GM23338 (cell line): Measurements from ENCODE around the gene PSMD2. TPM values are rescaled to one million over a fixed set of nuclear protein-coding genes. Genes with fewer than 3 reads are reported as not detected.

Experiments used
- ATAC-seq: fragments of 200-7000 bp; cut with Tn5 transposase; 3 replicates; pipeline ENCODE4 v1.9.1; 2020
- DNase-seq: peaks from one replicate; pipeline ENCODE4 v3.0.0-alpha.2; 2015; ENCODE audit warnings: low spot score
- H2AFZ ChIP-seq: fragments of 200-600 bp; sonication (generic); 2 replicates; pipeline ENCODE4 v1.8.0; 2016; ENCODE audit warnings: antibody characterized with exemption, mild to moderate bottlenecking, moderate library complexity
- H3F3A ChIP-seq: fragments of 200-600 bp; sonication (generic); replicated peaks from 2 replicates; pipeline ENCODE4 v1.8.0; 2017; ENCODE audit warnings: antibody characterized with exemption, mixed run types, low read depth
- H3K27ac ChIP-seq: fragments of 200-600 bp; sonication (generic); 2 replicates; pipeline ENCODE4 v1.6.1; 2016; ENCODE audit warnings: low read depth
- H3K27me3 ChIP-seq: fragments of 200-600 bp; sonication (generic); 2 replicates; pipeline ENCODE4 v1.8.0; 2016; ENCODE audit warnings: mild to moderate bottlenecking, mixed run types, moderate library complexity; ENCODE audit not compliant: insufficient read depth
- H3K36me3 ChIP-seq: fragments of 200-600 bp; sonication (generic); 2 replicates; pipeline ENCODE4 v1.8.0; 2016; ENCODE audit warnings: mild to moderate bottlenecking; ENCODE audit not compliant: insufficient read depth
- H3K4me1 ChIP-seq: fragments of 200-600 bp; sonication (generic); 2 replicates; pipeline ENCODE4 v1.8.0; 2016; ENCODE audit warnings: mild to moderate bottlenecking, moderate library complexity; ENCODE audit not compliant: insufficient read depth
- H3K4me2 ChIP-seq: fragments of 200-600 bp; sonication (generic); 2 replicates; pipeline ENCODE4 v1.7.1; 2017; ENCODE audit warnings: mixed run types
- H3K4me3 ChIP-seq: fragments of 200-600 bp; sonication (generic); 2 replicates; pipeline ENCODE4 v1.6.1; 2016; ENCODE audit warnings: mixed run types
- H3K79me2 ChIP-seq: fragments of 200-600 bp; sonication (generic); replicated peaks from 2 replicates; pipeline ENCODE4 v1.8.0; 2017; ENCODE audit warnings: mild to moderate bottlenecking; ENCODE audit not compliant: insufficient read depth
- H3K9me2 ChIP-seq: fragments of 200-600 bp; sonication (generic); 2 replicates; pipeline ENCODE4 v1.8.0; 2017; ENCODE audit not compliant: insufficient read depth
- H4K20me1 ChIP-seq: fragments of 200-600 bp; sonication (generic); replicated peaks from 2 replicates; pipeline ENCODE4 v1.8.0; 2017; ENCODE audit warnings: mild to moderate bottlenecking; ENCODE audit not compliant: insufficient read depth
- H3K27ac Mint-ChIP-seq: 2 replicates; pipeline ENCODE4 v1.8.0; 2020; ENCODE audit warnings: inconsistent platforms, mild to moderate bottlenecking, moderate library complexity, mixed read lengths
- H3K27me3 Mint-ChIP-seq: 3 replicates; pipeline ENCODE4 v1.8.0; 2022; ENCODE audit warnings: low read depth, mild to moderate bottlenecking, moderate library complexity, mixed read lengths, inconsistent platforms; ENCODE audit not compliant: insufficient read depth, poor library complexity
- H3K36me3 Mint-ChIP-seq: 3 replicates; pipeline ENCODE4 v1.8.0; 2021; ENCODE audit warnings: low read depth, mild to moderate bottlenecking, inconsistent platforms, moderate library complexity, mixed read lengths
- H3K4me1 Mint-ChIP-seq: 3 replicates; pipeline ENCODE4 v1.8.0; 2020; ENCODE audit warnings: mild to moderate bottlenecking, inconsistent platforms, mixed read lengths
- H3K4me3 Mint-ChIP-seq: 3 replicates; pipeline ENCODE4 v1.8.0; 2021; ENCODE audit warnings: moderate library complexity, mild to moderate bottlenecking, inconsistent platforms, mixed read lengths
- H3K9me3 Mint-ChIP-seq: 3 replicates; pipeline ENCODE4 v1.8.0; 2020; ENCODE audit warnings: moderate library complexity, mild to moderate bottlenecking, inconsistent platforms, mixed read lengths
- CREB1 ChIP-seq: fragments of 250-450 bp; sonication (Bioruptor Pico); IDR thresholded peaks from 2 replicates; pipeline ENCODE4 v1.5.0; 2020; ENCODE audit warnings: low read depth, mild to moderate bottlenecking, moderate library complexity
- CTCF ChIP-seq, 2 experiments: fragments of 200-600 bp in 1 of 2; sonication (generic) in 1 of 2; conservative IDR thresholded peaks; 2 replicates each; pipeline versions ENCODE4 v1.5.1 to v1.6.1; 2016 to 2017; ENCODE audit warnings: antibody characterized with exemption in 2 of 2, low read depth in 2 of 2, mild to moderate bottlenecking in 2 of 2, moderate library complexity in 1 of 2
- EZH2 ChIP-seq: fragments of 200-600 bp; sonication (generic); IDR thresholded peaks from one replicate; pipeline ENCODE4 v1.8.0; 2017; ENCODE audit warnings: antibody characterized with exemption, mild to moderate bottlenecking, low read depth; ENCODE audit not compliant: unreplicated experiment
- EZH2phosphoT487 ChIP-seq: fragments of 200-600 bp; sonication (generic); IDR thresholded peaks from one replicate; pipeline ENCODE4 v1.8.1; 2018; ENCODE audit warnings: antibody characterized with exemption; ENCODE audit not compliant: unreplicated experiment
- JUNB ChIP-seq: IDR thresholded peaks from one replicate; pipeline ENCODE4 v1.6.1; 2016; ENCODE audit warnings: antibody characterized with exemption; ENCODE audit not compliant: unreplicated experiment
- NANOG ChIP-seq: IDR thresholded peaks from 2 replicates; pipeline ENCODE4 v1.6.1; 2016; ENCODE audit warnings: antibody characterized with exemption, borderline replicate concordance
- POLR2AphosphoS5 ChIP-seq: IDR thresholded peaks from 2 replicates; pipeline ENCODE4 v1.6.1; 2016; ENCODE audit warnings: antibody characterized with exemption, low read depth
- REST ChIP-seq: IDR thresholded peaks from one replicate; pipeline ENCODE4 v1.6.1; 2018; ENCODE audit warnings: antibody characterized with exemption; ENCODE audit not compliant: unreplicated experiment
- STAT1 ChIP-seq: IDR thresholded peaks from one replicate; pipeline ENCODE4 v1.6.1; 2016; ENCODE audit warnings: antibody characterized with exemption; ENCODE audit not compliant: unreplicated experiment
- ZNF114 ChIP-seq: fragments of 250-450 bp; sonication (Bioruptor Pico); IDR thresholded peaks from 2 replicates; pipeline ENCODE4 v1.5.0; 2020; ENCODE audit warnings: mild to moderate bottlenecking, moderate library complexity
- ZNF331 ChIP-seq: fragments of 250-450 bp; sonication (Bioruptor Pico); IDR thresholded peaks from 2 replicates; pipeline ENCODE4 v1.5.0; 2020; ENCODE audit warnings: low read depth, mild to moderate bottlenecking, moderate library complexity
- polyA plus RNA-seq: library from polyadenylated mRNA; unstranded; fragments of >200 nt; fragmentation: Nextera tagmentation; extraction: Ambion mirVana; gene quantifications from 2 replicates; pipeline ENCODE4 v1.2.1, GENCODE V29; 2016
- total RNA-seq: library from RNA; depleted of rRNA; stranded (reverse); fragments of >200 nt; shearing (Covaris generic); gene quantifications from 2 replicates; pipeline ENCODE4 v1.2.3, GENCODE V29; 2014
- TF ChIP-seq, protein P1 (sequence below): IDR thresholded peaks from 2 replicates; pipeline ENCODE4 v1.6.1; 2016; ENCODE audit warnings: antibody characterized with exemption
- TF ChIP-seq, protein P2 (sequence below): fragments of 250-450 bp; sonication (Bioruptor Pico); IDR thresholded peaks from 2 replicates; pipeline ENCODE4 v1.5.0; 2020; ENCODE audit warnings: mild to moderate bottlenecking, moderate library complexity

PSMD2 gene
- total and polyA plus RNA-seq, 2 experiments from 2014 or later, result 117 to 507 TPM

GRCh38 chr3:184322731-184323487, 23.9 kb downstream of the PSMD2 start:
- Histone ChIP-seq H3F3A (peaks cover 16% of the 10 kb centered on the region; the same call in 1 of the 2 replicates), H3K36me3 (peaks cover 91% of the 10 kb centered on the region), H3K4me3 (no peak overlapping the region), H2AFZ (no peak overlapping the region), H3K9me2 (no peaks in the 10 kb centered on the region), H3K4me2 (no peak overlapping the region), H3K27ac (no peak overlapping the region), H3K4me1 (no peaks in the 10 kb centered on the region), H3K79me2 (peaks cover 72% of the 10 kb centered on the region), H4K20me1 (peaks cover 67% of the 10 kb centered on the region), H3K27me3 (no peaks in the 10 kb centered on the region)
- Mint-ChIP-seq H3K4me3 (no peak overlapping the region), H3K9me3 (no peaks in the 10 kb centered on the region), H3K27ac (no peak overlapping the region; the same call in 1 of the 2 replicates), H3K4me1 (peaks cover 11% of the 10 kb centered on the region), H3K36me3 (peaks cover 96% of the 10 kb centered on the region), H3K27me3 (peaks cover 30% of the 10 kb centered on the region)
- DNase-seq (no peak), ATAC-seq (no peak)
- TF ChIP-seq POLR2AphosphoS5 (no peak), CREB1 (CRISPR knock-in tag) (no peak), JUNB (no peak), REST (no peak), STAT1 (no peak), NANOG (no peak), EZH2 (no peak), ZNF331 (CRISPR knock-in tag) (no peak), EZH2phosphoT487 (no peak), CTCF (conservative IDR thresholded peaks at IDR 0.05; ENCODE audit: low read depth in 2 of 2) (no peak), ZNF114 (CRISPR knock-in tag) (no peak)
- TF ChIP-seq, protein P1, sequence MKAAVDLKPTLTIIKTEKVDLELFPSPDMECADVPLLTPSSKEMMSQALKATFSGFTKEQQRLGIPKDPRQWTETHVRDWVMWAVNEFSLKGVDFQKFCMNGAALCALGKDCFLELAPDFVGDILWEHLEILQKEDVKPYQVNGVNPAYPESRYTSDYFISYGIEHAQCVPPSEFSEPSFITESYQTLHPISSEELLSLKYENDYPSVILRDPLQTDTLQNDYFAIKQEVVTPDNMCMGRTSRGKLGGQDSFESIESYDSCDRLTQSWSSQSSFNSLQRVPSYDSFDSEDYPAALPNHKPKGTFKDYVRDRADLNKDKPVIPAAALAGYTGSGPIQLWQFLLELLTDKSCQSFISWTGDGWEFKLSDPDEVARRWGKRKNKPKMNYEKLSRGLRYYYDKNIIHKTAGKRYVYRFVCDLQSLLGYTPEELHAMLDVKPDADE, result no peak
- TF ChIP-seq, protein P2, sequence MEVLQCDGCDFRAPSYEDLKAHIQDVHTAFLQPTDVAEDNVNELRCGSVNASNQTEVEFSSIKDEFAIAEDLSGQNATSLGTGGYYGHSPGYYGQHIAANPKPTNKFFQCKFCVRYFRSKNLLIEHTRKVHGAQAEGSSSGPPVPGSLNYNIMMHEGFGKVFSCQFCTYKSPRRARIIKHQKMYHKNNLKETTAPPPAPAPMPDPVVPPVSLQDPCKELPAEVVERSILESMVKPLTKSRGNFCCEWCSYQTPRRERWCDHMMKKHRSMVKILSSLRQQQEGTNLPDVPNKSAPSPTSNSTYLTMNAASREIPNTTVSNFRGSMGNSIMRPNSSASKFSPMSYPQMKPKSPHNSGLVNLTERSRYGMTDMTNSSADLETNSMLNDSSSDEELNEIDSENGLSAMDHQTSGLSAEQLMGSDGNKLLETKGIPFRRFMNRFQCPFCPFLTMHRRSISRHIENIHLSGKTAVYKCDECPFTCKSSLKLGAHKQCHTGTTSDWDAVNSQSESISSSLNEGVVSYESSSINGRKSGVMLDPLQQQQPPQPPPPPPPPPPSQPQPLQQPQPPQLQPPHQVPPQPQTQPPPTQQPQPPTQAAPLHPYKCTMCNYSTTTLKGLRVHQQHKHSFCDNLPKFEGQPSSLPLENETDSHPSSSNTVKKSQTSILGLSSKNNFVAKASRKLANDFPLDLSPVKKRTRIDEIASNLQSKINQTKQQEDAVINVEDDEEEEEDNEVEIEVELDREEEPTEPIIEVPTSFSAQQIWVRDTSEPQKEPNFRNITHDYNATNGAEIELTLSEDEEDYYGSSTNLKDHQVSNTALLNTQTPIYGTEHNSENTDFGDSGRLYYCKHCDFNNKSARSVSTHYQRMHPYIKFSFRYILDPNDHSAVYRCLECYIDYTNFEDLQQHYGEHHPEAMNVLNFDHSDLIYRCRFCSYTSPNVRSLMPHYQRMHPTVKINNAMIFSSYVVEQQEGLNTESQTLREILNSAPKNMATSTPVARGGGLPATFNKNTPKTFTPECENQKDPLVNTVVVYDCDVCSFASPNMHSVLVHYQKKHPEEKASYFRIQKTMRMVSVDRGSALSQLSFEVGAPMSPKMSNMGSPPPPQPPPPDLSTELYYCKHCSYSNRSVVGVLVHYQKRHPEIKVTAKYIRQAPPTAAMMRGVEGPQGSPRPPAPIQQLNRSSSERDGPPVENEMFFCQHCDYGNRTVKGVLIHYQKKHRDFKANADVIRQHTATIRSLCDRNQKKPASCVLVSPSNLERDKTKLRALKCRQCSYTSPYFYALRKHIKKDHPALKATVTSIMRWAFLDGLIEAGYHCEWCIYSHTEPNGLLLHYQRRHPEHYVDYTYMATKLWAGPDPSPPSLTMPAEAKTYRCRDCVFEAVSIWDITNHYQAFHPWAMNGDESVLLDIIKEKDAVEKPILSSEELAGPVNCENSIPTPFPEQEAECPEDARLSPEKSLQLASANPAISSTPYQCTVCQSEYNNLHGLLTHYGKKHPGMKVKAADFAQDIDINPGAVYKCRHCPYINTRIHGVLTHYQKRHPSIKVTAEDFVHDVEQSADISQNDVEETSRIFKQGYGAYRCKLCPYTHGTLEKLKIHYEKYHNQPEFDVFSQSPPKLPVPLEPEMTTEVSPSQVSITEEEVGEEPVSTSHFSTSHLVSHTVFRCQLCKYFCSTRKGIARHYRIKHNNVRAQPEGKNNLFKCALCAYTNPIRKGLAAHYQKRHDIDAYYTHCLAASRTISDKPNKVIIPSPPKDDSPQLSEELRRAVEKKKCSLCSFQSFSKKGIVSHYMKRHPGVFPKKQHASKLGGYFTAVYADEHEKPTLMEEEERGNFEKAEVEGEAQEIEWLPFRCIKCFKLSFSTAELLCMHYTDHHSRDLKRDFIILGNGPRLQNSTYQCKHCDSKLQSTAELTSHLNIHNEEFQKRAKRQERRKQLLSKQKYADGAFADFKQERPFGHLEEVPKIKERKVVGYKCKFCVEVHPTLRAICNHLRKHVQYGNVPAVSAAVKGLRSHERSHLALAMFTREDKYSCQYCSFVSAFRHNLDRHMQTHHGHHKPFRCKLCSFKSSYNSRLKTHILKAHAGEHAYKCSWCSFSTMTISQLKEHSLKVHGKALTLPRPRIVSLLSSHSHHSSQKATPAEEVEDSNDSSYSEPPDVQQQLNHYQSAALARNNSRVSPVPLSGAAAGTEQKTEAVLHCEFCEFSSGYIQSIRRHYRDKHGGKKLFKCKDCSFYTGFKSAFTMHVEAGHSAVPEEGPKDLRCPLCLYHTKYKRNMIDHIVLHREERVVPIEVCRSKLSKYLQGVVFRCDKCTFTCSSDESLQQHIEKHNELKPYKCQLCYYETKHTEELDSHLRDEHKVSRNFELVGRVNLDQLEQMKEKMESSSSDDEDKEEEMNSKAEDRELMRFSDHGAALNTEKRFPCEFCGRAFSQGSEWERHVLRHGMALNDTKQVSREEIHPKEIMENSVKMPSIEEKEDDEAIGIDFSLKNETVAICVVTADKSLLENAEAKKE (CRISPR knock-in tag), result no peak
